Chondrocyte (in vitro differentiated cells): ENCODE results near the gene PRG3. TPM values are rescaled to one million over a fixed set of nuclear protein-coding genes. Genes with fewer than 3 reads are reported as not detected.

Experiments used
- DNase-seq: peaks from one replicate; pipeline ENCODE4 v3.0.0; 2021; ENCODE audit warnings: mixed read lengths, low spot score
- H3K27ac Mint-ChIP-seq: one replicate; pipeline ENCODE4 v1.8.0; 2021; ENCODE audit warnings: mild to moderate bottlenecking, moderate library complexity, mixed read lengths; ENCODE audit not compliant: unreplicated experiment
- H3K27me3 Mint-ChIP-seq: 2 replicates; pipeline ENCODE4 v1.8.0; 2021; ENCODE audit warnings: low read depth, mixed read lengths
- H3K36me3 Mint-ChIP-seq: 2 replicates; pipeline ENCODE4 v1.8.0; 2021; ENCODE audit warnings: low read depth, mixed read lengths
- H3K4me1 Mint-ChIP-seq: 2 replicates; pipeline ENCODE4 v1.8.0; 2021; ENCODE audit warnings: low read depth, mild to moderate bottlenecking, mixed read lengths
- H3K4me3 Mint-ChIP-seq: one replicate; pipeline ENCODE4 v1.8.0; 2021; ENCODE audit warnings: mild to moderate bottlenecking, moderate library complexity, mixed read lengths; ENCODE audit not compliant: unreplicated experiment
- H3K9me3 Mint-ChIP-seq: 2 replicates; pipeline ENCODE4 v1.8.0; 2021; ENCODE audit warnings: low read depth, mixed read lengths
- total RNA-seq: library from RNA; stranded (reverse); gene quantifications from 3 replicates; pipeline ENCODE4 v1.2.1, GENCODE V29; 2021
- TF ChIP-seq, protein P1 (sequence below): fragments of 200-600 bp; sonication (generic); IDR thresholded peaks from 2 replicates; pipeline ENCODE4 v1.5.0; 2021; ENCODE audit warnings: antibody characterized with exemption, mild to moderate bottlenecking, moderate library complexity

The PRG3 gene
- total RNA-seq, 1 donor from 2014 or later, result not detected

DNA sequence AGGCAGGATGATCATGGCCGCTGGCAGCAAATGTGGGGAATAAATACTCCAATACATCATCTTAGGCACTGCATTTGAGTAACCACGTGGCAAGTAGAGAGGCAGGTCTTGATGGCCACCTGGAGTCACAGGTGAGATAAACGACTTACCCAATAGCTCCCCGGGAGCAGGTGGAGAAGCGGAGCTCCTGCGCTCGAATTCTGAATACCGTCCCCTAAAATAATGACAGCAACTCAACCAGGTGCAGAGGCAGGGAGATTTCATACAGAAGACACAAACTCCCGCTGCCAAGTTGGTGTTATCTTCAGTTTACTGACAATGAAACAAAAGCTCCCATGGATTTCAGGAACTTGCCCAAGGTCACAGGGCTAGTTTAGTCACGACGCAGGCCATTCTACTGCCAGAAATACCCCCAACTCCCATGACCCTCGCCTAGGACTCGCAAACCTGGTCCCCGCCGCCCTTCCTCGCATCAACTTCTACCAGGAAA, 45.5 kb upstream of the PRG3 start:
- TF ChIP-seq, protein P1, sequence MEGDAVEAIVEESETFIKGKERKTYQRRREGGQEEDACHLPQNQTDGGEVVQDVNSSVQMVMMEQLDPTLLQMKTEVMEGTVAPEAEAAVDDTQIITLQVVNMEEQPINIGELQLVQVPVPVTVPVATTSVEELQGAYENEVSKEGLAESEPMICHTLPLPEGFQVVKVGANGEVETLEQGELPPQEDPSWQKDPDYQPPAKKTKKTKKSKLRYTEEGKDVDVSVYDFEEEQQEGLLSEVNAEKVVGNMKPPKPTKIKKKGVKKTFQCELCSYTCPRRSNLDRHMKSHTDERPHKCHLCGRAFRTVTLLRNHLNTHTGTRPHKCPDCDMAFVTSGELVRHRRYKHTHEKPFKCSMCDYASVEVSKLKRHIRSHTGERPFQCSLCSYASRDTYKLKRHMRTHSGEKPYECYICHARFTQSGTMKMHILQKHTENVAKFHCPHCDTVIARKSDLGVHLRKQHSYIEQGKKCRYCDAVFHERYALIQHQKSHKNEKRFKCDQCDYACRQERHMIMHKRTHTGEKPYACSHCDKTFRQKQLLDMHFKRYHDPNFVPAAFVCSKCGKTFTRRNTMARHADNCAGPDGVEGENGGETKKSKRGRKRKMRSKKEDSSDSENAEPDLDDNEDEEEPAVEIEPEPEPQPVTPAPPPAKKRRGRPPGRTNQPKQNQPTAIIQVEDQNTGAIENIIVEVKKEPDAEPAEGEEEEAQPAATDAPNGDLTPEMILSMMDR, result no peak
- DNase-seq, result no peak
- Mint-ChIP-seq H3K4me1 (peaks cover 37% of the 10 kb centered on the region), H3K36me3 (peaks cover 5% of the 10 kb centered on the region), H3K27ac (peak overlapping the region; percentile 70), H3K9me3 (no peaks in the 10 kb centered on the region), H3K4me3 (peak overlapping the region; percentile 76), H3K27me3 (peaks cover 2% of the 10 kb centered on the region)

DNA sequence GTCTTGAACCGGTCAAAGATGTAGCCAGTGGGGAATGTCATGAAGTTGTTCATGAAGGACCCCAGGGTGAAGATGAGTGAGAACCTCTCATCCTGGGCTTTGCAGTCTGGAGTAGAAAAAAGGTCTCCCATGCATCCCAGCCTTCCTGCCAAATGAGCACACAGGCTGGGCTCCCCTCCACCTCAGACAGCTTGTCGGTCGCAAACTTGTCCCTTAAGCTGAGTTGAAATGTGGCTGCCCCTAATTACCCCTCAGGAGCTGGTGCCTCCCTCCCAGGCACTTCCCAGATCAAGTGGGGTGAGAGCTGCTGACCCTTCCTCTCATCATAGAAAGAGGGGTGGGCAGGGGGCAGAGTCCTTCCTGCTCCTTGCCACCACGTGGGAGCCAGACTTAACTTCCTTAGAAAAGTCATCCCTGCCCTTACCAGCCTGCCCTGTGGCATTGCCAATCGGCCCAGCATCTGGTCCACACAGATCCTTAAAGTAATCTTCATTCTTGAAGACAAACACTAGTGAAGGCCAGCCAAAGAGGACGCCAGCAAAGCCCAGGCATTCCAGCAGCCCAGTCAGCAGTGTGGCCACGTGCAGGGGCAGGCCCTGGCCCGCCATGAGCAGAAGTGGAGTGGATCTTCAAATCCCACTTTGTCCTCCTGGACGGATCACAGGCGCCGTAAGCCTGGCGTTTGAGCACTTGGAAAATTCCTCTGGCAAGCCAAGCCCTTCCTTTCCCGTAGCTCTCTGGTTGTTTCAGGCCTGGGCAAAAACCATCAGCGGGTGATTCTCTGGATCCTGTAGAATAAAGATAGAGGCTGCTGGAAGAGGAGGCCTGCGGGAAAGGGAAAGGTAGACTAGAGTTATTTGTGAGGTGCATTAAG, 44.9 kb upstream of the PRG3 start:
- H3K36me3 Mint-ChIP-seq, result peaks cover 5% of the 10 kb centered on the region
- peak overlapping the region; percentile 25 for H3K27ac Mint-ChIP-seq
- H3K27me3 Mint-ChIP-seq, result peaks cover 2% of the 10 kb centered on the region
- peak overlapping the region; percentile 76 for H3K4me3 Mint-ChIP-seq
- TF ChIP-seq, protein P1, result no peak
- H3K9me3 Mint-ChIP-seq, result no peaks in the 10 kb centered on the region
- DNase-seq, result no peak
- peaks cover 37% of the 10 kb centered on the region for H3K4me1 Mint-ChIP-seq

DNA sequence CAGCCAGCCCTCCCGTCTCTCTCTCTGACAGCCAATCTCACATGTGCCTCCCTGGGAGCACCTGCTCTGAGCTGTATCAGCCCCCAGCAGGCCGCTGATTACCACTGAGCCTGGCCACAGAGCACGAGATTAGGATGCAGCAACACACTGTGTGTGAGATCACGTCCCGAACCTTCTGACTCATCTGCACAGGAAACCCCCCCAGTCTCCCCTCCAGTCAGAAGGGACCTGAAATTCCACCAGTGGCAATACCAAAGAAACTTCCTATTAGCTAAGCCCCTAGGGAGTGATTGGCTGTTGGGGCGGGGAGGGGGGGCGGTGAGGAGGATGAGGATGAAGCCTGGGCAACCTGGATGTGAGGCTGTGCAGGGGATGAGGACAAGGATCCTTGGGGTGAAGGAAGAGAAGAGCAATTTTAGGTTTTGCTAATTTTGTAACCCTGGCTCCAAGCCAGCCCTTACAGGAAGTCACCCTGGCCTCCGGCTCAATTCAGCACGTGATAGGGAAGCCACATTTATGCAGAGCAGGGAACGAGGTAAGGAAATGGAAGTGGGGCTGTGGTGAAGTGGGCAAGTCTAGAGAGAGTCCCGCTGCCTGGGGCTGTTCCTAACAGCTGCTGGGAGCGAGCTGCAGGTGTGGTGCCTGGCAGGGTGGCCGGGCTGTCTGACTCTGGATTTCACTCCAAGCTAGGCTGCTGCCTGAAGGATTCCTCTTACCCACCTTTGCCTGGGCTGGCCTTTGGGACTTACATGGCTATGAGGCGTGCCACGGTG, 44.0 kb upstream of the PRG3 start:
- Mint-ChIP-seq H3K36me3 (peaks cover 5% of the 10 kb centered on the region), H3K9me3 (no peaks in the 10 kb centered on the region), H3K4me3 (peak overlapping the region; percentile 9), H3K27ac (peak overlapping the region; percentile 77), H3K27me3 (peaks cover 1% of the 10 kb centered on the region), H3K4me1 (peaks cover 37% of the 10 kb centered on the region)
- no peak for DNase-seq
- TF ChIP-seq, protein P1, result no peak

DNA sequence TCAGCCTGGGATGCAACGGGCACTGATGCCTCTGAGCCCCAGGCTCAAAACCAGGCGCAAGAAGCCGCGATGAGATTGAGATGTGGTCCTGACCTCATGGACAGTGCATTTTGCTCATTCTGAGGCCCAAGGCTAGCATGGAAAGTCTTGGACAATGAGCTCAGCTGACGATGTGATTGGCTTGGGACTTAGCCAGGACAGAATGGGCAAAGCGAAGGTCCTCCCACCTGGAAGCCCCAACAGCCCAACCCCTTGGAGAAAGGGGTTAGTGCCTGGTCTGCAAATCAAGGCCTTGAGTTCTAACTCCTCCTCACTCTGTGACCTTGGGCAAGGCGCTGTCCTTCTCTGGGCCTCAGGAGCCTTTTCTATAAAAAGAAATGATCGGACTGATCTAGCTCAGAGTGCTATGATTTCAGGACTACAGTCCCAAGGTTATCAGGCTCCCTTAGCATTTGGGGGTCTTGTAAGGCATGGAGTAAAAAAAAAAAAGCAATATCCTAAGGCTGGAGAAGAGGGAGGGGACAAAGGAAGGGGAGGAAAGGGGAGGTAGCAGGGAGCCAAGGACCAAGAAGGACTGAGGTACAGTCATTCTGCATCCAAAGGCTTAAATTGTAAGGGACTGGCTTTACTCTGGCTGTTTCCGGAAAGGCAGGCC, 43.3 kb upstream of the PRG3 start:
- no peak overlapping the region for H3K4me3 Mint-ChIP-seq
- DNase-seq, result no peak
- no peaks in the 10 kb centered on the region for H3K9me3 Mint-ChIP-seq
- peaks cover 37% of the 10 kb centered on the region for H3K4me1 Mint-ChIP-seq
- H3K27me3 Mint-ChIP-seq, result no peaks in the 10 kb centered on the region
- H3K36me3 Mint-ChIP-seq, result peaks cover 5% of the 10 kb centered on the region
- TF ChIP-seq, protein P1, result no peak
- peak overlapping the region; percentile 77 for H3K27ac Mint-ChIP-seq

DNA sequence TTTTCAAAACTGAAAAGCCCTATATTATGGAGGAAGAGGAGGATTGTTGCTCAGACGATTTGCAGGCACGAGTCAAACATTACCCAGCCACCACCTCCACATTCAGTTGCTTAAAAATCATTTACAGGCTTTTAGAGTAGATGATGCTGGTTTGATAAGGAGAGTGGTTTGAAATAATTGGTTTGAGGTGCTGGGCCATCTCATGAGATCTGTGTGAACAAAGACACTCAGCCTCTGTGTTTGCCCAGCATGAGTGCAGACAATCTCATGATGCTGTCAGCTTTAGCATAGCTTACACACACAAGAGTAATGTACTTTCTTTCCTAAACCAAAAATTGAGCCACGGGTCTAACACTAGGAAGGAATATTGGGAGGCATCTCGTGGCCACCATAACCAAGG, 41.7 kb upstream of the PRG3 start:
- peaks cover 5% of the 10 kb centered on the region for H3K36me3 Mint-ChIP-seq
- H3K4me1 Mint-ChIP-seq, result peaks cover 33% of the 10 kb centered on the region
- no peak overlapping the region for H3K4me3 Mint-ChIP-seq
- no peaks in the 10 kb centered on the region for H3K9me3 Mint-ChIP-seq
- DNase-seq, result no peak
- TF ChIP-seq, protein P1, result no peak
- no peaks in the 10 kb centered on the region for H3K27me3 Mint-ChIP-seq
- H3K27ac Mint-ChIP-seq, result no peak overlapping the region
